ENCODE measurements around the gene MECR.

DNA sequence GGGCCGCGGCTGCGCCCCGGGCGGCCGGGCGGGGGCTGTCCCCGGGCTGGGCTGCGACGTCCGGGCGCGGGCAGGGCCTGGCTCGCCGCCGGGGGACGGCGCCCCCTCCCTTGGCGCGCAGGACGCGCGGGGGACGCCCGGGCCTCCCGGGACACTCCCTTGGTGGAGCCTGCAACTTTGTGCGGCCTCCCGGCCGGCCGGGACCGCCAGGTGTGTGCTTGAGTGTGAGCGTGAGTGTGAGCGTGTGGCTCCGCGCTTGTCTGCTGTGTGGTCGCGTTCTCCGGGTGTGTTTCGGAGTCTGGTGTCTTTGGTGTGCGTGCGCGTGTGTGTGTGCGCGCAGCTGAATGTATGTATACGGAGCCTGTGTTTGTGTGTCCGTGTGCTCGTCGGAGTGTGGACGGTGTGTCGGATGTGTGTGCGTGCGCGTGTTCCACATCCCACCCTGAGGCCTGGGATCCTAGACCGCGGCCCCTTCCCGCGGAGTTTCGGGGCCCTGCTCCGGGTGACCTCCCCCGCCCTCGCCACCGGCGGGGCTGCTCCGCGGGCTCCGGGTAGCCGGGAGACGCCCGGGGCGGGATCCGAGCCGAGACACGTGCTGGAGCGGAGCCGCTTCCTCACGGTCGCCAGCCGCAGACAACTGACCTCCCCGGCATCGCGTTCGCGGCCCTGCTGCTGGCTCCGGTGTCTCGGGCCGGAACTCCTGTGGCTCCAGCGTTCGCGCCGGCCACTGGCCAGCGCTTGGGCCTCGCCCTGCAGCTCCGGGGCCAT, 7.3 kb upstream of the MECR start:
- TF ChIP-seq, protein P1, sequence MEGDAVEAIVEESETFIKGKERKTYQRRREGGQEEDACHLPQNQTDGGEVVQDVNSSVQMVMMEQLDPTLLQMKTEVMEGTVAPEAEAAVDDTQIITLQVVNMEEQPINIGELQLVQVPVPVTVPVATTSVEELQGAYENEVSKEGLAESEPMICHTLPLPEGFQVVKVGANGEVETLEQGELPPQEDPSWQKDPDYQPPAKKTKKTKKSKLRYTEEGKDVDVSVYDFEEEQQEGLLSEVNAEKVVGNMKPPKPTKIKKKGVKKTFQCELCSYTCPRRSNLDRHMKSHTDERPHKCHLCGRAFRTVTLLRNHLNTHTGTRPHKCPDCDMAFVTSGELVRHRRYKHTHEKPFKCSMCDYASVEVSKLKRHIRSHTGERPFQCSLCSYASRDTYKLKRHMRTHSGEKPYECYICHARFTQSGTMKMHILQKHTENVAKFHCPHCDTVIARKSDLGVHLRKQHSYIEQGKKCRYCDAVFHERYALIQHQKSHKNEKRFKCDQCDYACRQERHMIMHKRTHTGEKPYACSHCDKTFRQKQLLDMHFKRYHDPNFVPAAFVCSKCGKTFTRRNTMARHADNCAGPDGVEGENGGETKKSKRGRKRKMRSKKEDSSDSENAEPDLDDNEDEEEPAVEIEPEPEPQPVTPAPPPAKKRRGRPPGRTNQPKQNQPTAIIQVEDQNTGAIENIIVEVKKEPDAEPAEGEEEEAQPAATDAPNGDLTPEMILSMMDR (IDR thresholded peaks at IDR 0.05 in 2 of 3, conservative IDR thresholded peaks at IDR 0.05 in 1 of 3; ENCODE audit: borderline replicate concordance in 1 of 3, insufficient read depth in 1 of 3, low read depth in 2 of 3, low read length in 2 of 3) = no peak
- TF ChIP-seq ELF1 (IDR thresholded peaks at IDR 0.05; ENCODE audit: borderline replicate concordance, low read depth) = no peak
- no peak for TF ChIP-seq TCF7L2 (IDR thresholded peaks at IDR 0.05; ENCODE audit: borderline replicate concordance, extremely low read depth, insufficient read depth, insufficient read length)
- no peak for TF ChIP-seq POLR2A (IDR thresholded peaks at IDR 0.05; ENCODE audit: borderline replicate concordance, extremely low read depth, insufficient read depth, insufficient read length)
- no peak for TF ChIP-seq SIN3A (IDR thresholded peaks at IDR 0.05; ENCODE audit: low read depth)
- no peak for TF ChIP-seq POLR2AphosphoS5 (IDR thresholded peaks at IDR 0.05; ENCODE audit: low read depth, low read length)
- TF ChIP-seq, protein P2, sequence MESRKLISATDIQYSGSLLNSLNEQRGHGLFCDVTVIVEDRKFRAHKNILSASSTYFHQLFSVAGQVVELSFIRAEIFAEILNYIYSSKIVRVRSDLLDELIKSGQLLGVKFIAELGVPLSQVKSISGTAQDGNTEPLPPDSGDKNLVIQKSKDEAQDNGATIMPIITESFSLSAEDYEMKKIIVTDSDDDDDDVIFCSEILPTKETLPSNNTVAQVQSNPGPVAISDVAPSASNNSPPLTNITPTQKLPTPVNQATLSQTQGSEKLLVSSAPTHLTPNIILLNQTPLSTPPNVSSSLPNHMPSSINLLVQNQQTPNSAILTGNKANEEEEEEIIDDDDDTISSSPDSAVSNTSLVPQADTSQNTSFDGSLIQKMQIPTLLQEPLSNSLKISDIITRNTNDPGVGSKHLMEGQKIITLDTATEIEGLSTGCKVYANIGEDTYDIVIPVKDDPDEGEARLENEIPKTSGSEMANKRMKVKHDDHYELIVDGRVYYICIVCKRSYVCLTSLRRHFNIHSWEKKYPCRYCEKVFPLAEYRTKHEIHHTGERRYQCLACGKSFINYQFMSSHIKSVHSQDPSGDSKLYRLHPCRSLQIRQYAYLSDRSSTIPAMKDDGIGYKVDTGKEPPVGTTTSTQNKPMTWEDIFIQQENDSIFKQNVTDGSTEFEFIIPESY (IDR thresholded peaks at IDR 0.05; ENCODE audit: extremely low read depth, insufficient replicate concordance, low read length) = no peak
- TF ChIP-seq EZH2phosphoT487 (IDR thresholded peaks at IDR 0.05; ENCODE audit: borderline replicate concordance) = no peak
- no peak for TF ChIP-seq CEBPB (IDR thresholded peaks at IDR 0.05; ENCODE audit: low read depth)
- no peak for TF ChIP-seq JUND (IDR thresholded peaks at IDR 0.05)
- TF ChIP-seq RAD21 (IDR thresholded peaks at IDR 0.05; ENCODE audit: low read depth) = no peak
- TF ChIP-seq, protein P3, sequence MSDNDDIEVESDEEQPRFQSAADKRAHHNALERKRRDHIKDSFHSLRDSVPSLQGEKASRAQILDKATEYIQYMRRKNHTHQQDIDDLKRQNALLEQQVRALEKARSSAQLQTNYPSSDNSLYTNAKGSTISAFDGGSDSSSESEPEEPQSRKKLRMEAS (IDR thresholded peaks at IDR 0.05) = peak; percentile 71
- no peak for TF ChIP-seq EZH2 (IDR thresholded peaks at IDR 0.05)
- TF ChIP-seq SP1 (IDR thresholded peaks at IDR 0.05; ENCODE audit: low read depth) = no peak
